Mucosa of gallbladder (tissue), 1 donor: ENCODE measurements around the gene DNMT3A. TPM values are rescaled to one million over a fixed set of nuclear protein-coding genes. Genes with fewer than 3 reads are reported as not detected.

Experiments
- DNase-seq: peaks from one replicate; pipeline ENCODE4 v3.0.0-alpha.2; 2020; ENCODE audit warnings: low spot score
- total RNA-seq: library from RNA; stranded (reverse); gene quantifications from one replicate; pipeline ENCODE4 v1.2.1, GENCODE V29; 2021
- donor health status: DM: no; HTN: no; CAD: no.

DNMT3A gene
- total RNA-seq, 1 donor from 2014 or later = 51.2 TPM

DNA sequence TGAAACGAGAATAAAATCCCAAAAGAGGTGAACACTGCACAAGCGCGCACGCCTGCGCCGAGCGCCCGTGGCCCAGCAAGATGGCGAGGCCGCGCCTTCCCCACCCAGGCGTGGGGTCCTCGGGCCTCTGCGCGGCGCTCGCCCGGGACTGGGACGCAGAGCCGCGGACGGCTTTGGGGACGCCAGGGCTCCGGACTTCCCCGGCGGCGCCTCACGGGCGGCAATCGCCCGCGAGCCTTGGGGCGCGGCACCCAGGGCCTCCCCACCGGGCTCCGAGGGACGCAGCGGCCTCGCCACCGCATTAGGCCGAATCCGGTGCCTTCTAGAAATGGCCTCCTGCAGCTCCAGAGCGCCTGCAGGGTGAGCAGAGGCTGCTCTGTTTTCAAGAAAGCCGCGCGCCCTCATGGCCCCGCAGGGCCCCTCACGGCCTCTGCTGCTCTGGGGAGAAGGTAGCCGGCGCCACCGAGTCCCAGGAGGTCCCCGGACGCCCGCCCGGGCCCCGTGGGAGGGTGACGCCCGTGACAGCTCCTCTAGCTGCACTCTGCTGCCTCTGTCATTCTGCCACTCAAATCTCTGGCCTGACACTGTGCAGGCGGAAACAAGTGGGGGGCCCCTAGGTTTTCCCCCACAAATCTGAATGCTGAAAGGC, 137.4 kb downstream of the DNMT3A start:
- DNase-seq = no peak

DNA sequence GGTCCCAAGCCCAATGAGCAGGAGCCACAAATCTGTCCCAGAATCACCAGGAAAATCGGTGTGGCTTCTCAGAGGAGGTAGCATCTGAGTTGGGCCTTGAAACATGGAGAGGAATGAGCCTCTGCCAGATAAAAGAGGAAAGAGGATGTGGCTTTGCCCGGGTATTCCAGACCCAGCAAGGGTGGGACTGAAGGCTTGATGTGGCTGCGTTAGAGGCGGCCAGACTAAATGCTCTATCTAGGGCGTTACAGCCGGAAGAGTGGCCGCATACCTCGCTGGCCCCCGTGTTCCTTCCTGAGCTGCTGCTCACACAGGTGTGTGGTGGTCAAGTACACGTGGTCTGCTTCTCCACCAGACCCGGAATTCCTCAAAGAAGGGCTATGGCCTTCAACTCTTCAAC, 139.4 kb downstream of the DNMT3A start:
- DNase-seq = no peak

DNA sequence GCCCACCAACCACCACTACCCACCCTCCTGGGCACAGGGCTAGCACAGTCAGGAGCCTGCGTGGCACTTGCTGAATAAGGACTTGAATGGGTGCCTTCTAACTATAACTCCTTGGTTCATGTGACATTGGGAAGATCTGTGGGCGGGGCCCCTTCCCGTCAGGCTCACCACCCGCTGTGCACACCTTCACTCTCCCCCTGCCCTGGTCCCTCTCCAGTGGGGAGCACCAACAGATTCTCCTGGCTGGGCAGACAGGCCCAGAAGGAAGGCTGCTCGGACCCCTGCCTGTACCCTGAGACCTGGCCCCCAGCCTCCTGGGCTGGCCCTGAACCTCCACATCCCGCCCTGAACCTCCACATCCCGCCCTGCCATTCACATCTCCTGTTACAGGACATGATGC, 139.9 kb downstream of the DNMT3A start:
- DNase-seq = no peak

DNA sequence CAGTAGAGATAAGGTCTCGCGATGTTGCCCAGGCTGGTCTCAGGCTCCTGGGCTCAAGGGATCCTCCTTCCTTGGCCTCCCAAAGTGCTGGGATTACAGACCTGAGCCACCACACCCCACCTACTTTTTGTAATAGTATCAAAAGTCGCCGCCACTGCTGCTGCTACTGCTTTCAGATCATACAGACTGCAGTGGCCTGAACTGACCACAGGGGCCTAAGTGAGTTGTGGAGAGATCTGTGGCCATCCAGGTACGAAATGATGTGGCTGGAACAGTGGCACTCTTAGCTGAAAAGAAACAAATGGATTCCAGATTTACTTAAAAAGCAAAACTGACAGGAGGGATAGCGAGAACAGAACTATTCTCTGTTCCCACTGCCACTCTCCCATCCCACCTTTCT, 140.5 kb downstream of the DNMT3A start:
- DNase-seq = no peak

DNA sequence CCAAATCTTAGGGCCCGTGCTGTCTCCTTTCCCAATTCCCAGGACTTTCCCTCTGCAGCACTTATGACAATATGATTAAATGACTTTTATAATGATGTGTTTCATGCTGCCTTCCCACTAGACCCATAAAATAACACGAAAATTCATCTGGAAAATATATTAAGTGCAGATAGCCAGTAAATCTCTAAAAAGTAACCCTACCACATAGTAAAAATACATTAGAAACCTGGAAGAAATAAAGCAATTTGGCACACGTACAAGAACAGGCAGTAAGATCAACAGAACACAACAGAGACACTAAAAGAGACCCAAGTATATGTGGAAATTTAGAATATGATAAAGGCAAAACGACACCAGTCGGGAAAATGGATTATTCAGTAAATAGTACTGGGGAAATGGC, 143.1 kb downstream of the DNMT3A start:
- no peak for DNase-seq

DNA sequence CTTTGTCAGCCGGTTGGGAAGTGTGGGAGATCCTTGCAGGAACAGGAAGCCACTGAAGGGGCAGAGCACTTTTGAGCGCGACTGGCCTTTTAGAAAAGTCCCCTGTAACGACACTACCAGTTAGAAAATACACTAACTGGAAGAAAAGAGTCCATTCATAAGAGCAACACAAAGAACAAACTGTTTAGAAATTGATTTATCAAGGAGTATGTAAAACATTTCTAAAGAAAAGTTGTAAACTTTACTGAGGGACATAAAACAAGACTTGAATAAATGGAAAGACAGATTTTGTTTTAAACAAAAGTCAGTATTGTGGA, 143.6 kb downstream of the DNMT3A start:
- no peak for DNase-seq

DNA sequence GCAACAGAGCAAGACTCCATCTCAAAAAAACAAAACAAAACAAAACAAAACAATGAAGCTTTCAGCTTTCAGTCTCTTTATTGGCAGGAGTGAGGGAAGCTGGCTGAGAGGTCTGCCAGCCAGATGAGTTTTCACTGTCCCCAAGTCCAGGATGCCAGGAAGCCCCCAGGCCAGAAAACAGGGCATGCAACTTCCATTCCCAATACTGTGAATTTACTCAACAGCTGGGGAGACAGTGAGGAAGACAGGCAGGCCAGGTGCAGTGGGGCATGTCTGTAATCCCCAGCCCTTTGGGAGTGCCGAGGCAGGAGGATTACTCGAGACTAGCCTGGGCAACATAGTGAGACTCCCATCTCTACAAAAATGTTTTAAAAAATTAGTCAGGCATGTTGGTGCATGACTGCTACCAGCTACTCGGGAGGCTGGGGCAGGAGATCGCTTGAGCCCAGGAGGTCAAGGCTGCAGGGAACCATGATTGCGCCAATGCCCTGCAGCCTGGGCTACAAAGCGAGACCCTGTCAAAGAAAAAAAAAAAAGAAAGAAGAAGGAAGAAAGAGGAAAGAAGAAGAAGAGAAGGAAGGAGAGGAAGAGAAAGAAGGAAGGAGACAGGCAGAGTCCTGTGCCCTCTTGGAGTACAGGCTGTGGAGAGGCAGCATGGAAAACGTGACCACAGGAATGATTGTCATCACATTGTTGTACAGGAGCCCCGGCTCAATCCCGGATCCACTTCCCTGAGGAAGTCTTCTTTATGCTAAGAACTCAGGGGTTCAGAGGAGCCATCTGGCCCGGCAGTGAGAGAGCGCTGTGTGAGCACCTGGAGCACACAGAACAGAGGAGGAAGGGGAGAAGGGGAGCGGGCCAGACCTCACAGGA, 144.2 kb downstream of the DNMT3A start:
- DNase-seq = no peak

DNA sequence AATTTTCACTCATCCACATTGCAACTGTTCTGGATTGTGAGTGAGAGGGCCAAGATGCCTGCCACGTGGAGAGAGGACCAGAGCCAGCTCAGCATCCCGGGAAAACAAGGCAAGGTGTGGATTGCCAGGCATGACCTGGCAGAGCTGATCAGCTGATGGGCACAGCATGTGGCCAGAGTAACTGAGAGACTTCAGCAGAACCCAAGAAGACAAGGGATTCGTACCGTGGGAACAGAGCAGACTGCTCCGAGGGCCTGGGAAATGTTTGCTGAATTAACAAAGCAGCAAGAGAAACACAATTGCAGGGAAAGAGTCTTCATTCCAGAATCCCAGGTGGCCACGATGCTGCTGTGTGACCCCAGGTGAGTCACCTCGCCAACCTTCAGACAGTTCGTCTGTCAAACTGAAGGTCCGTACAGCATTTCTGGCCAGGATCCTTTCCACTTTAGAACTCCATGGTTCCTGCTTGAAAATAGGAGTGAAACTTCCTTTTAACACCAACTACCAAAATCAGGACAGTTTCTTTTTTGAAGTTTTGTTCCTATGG, 147.1 kb downstream of the DNMT3A start:
- DNase-seq = no peak

DNA sequence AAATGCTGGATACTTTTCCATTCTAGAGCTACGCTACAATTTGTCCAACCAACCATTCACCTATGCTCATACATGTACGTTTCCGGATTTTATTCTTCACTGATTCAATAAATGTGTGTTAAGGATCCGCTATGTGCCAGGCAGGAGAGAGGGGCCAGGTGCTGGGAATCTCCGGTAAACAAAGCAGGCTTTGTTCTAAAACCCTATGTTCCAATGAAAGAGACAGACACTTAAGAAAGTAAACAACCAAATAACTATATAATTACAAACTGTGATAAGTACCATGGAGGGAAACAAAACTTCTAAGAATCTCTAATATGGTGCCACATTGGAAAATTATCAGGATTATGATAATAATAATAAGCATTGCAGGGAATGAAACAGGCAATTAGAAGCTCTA, 151.2 kb downstream of the DNMT3A start:
- no peak for DNase-seq

DNA sequence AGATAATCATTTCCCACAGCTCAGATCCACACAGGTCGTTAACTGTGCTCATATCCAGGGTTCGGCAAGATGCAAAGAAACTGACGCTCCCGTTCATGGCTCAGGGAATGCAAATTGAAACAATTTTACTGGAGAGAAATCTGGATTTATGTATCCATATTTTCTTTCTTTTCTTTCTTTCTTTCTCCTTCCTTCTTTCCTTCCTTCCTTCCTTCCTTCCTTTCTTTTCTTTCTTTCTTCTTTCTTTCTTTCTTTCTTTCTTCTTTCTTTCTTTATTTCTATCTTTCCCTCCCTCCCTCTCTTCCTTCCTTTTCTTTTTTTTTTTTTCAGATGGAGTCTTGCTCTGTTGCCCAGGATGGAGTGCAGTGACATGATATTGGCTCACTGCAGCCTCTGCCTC, 153.3 kb downstream of the DNMT3A start:
- DNase-seq = no peak

DNA sequence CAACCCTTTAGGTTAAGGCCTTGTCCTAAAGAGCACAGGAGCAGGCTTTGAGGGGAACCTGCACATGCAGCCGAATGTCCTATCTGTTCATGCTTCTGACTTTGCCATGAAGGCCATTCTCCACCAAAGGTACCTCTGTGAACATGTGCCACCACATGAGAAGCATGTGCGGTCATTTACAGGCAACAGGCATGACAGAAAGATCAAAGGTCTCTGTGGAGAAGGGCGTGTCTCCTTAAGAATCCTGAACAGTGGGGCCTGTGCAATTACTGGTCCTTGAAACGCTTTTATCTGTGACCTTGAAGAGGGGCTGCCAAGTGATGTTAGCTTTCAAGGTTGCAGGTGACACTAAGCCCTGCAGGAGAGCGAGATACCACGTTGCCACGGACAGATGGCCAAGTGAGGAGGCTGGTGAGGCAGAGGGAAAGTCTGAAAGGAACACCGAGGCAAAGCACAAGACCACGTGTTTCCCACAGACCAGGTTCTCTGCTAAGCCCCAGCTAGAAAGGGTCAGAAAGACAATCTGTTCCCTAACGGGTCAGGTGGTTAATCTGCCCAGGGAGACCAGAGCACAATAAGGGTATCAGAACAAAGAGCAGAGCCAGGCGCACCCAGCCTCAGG, 153.9 kb downstream of the DNMT3A start:
- DNase-seq = no peak

DNA sequence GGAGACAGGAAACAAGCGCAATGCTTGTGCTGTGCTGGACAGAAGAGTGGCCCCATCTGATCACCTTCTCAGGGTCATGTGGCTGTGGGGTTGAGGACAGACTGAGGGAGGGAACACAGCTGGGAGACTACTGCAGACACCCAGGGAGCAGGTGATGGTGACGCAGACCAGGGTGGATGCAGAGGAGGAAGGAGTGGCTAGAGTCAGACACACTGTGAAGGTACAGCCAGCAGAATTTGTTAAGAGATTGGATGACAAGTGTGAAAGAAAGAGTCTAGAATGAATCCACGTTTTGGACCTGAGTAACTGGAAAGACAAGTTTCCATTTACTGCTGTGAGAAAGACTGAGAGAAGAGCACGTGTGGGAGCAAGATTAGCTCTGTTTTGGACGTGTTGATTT, 157.5 kb downstream of the DNMT3A start:
- DNase-seq = no peak

DNA sequence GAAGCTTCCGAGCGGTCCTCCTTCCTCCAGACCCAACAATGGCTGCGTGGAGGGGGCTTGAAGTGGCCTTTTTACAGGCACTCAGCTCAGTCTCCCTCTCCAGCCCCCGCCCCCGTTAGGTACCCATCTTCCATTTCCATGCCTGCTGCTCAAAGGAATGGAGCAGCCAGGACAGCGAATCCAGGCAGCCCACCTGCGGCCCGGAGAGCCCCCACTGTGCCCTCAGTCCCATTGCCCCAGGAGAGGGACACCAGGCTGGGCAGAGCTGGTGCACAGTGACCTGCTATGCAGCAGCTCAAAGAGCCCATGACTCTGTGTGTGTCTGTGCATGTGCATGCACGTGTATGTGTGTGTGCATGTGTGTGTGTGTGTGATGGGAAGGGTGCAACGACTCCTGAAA, 162.7 kb downstream of the DNMT3A start:
- no peak for DNase-seq

Other genes with a start within 250 kb of the DNMT3A start
- 6.8 TPM for gene POMC, start 173.3 kb downstream of the DNMT3A start, total RNA-seq